Measurements from ENCODE around the gene KATNAL1. TPM values are rescaled to one million over a fixed set of nuclear protein-coding genes. Genes with fewer than 3 reads are reported as not detected.

Gene KATNAL1
- total RNA-seq, 1 experiment from 2014 or later: 11.2 TPM

- Histone ChIP-seq H2BK20ac (ENCODE audit: low read depth, low read length, poor library complexity, severe bottlenecking) (no peak overlapping the region), H4K20me1 (ENCODE audit: control insufficient read depth, insufficient read depth, insufficient read length) (no peaks in the 10 kb centered on the region), H3K18ac (ENCODE audit: insufficient read length, low read depth, low read length) (no peak overlapping the region), H3K14ac (ENCODE audit: insufficient read depth, low read length) (no peak overlapping the region), H3K9ac (ENCODE audit: extremely low read depth, insufficient read length, low read length) (no peak overlapping the region), H3K9me3 (ENCODE audit: control insufficient read depth, low read depth, low read length) (no peaks in the 10 kb centered on the region), H3K23me2 (ENCODE audit: insufficient read length, low read depth, low read length, poor library complexity, severe bottlenecking) (no peaks in the 10 kb centered on the region), H4K5ac (ENCODE audit: insufficient read length, low read depth, low read length) (no peak overlapping the region), H3K79me2 (ENCODE audit: insufficient read depth, low read length) (no peaks in the 10 kb centered on the region), H4K8ac (replicated peaks; ENCODE audit: insufficient read length, low read depth, low read length) (no peak overlapping the region), H3K56ac (ENCODE audit: insufficient read length, low read depth, low read length) (no peak overlapping the region), H2AK5ac (ENCODE audit: insufficient read length, low read length) (no peak overlapping the region), H2BK5ac (ENCODE audit: insufficient read length, low read length) (no peak overlapping the region), H3K23ac (ENCODE audit: insufficient read length, low read depth, low read length) (no peak overlapping the region), H4K91ac (ENCODE audit: insufficient read length, low read depth, low read length) (no peak overlapping the region), H3K27me3 (ENCODE audit: insufficient read depth, low read length) (no peaks in the 10 kb centered on the region), H2BK12ac (ENCODE audit: insufficient read length, low read depth, low read length) (no peak overlapping the region), H3K4ac (ENCODE audit: low read depth, low read length) (no peak overlapping the region), H2AFZ (ENCODE audit: low read length) (no peak overlapping the region), H3K4me1 (ENCODE audit: insufficient read depth, low read length) (no peaks in the 10 kb centered on the region), H3K79me1 (ENCODE audit: insufficient read depth, low read depth, low read length, poor library complexity, severe bottlenecking) (no peaks in the 10 kb centered on the region), H2BK120ac (ENCODE audit: low read depth, low read length, poor library complexity, severe bottlenecking) (no peak overlapping the region), H3K27ac (ENCODE audit: insufficient read length, low read depth, low read length) (no peak overlapping the region), H3T11ph (ENCODE audit: low read length) (no peak overlapping the region), H2BK15ac (ENCODE audit: low read depth, low read length) (no peak overlapping the region), H3K4me2 (ENCODE audit: insufficient read depth, insufficient read length, low read length) (no peak overlapping the region)
- H3K4me1 Mint-ChIP-seq: peaks cover 3% of the 10 kb centered on the region in 2 experiments
- WGBS (ENCODE audit: extremely low coverage, insufficient read length, low lambda C conversion rate): no CpG with 5 or more reads among the region's 3 CpGs
- H3K9me3 Mint-ChIP-seq: peaks cover 0 to 20% of the 10 kb centered on the region in 2 experiments; a peak in 3 of 5 replicates
- peaks cover 0 to 28% (median 6%) of the 10 kb centered on the region in 3 experiments; a peak in 3 of 7 replicates for H3K36me3 Mint-ChIP-seq (ENCODE audit: insufficient read depth in 1 of 3, low read depth in 3 of 3)
- H3K27me3 Mint-ChIP-seq (ENCODE audit: low read depth): peaks cover 9% of the 10 kb centered on the region
- no peak for TF ChIP-seq CTCF (conservative IDR thresholded peaks at IDR 0.05)
- no peak overlapping the region for H3K4me3 Mint-ChIP-seq
- no peak overlapping the region for H3K27ac Mint-ChIP-seq
- DNase-seq: no peak
Measured at GRCh38 chr13:30321256-30321655, 13.9 kb upstream of the KATNAL1 start.
